HG03442 (cell line): ENCODE data around the gene GPRC5C.

ENCODE experiments used
- ATAC-seq: cut with Tn5 transposase; IDR thresholded peaks from one replicate; pipeline ENCODE4 v1.9.1; 2021; ENCODE audit warnings: mild to moderate bottlenecking, moderate library complexity; ENCODE audit not compliant: unreplicated experiment

Gene GPRC5C

DNA sequence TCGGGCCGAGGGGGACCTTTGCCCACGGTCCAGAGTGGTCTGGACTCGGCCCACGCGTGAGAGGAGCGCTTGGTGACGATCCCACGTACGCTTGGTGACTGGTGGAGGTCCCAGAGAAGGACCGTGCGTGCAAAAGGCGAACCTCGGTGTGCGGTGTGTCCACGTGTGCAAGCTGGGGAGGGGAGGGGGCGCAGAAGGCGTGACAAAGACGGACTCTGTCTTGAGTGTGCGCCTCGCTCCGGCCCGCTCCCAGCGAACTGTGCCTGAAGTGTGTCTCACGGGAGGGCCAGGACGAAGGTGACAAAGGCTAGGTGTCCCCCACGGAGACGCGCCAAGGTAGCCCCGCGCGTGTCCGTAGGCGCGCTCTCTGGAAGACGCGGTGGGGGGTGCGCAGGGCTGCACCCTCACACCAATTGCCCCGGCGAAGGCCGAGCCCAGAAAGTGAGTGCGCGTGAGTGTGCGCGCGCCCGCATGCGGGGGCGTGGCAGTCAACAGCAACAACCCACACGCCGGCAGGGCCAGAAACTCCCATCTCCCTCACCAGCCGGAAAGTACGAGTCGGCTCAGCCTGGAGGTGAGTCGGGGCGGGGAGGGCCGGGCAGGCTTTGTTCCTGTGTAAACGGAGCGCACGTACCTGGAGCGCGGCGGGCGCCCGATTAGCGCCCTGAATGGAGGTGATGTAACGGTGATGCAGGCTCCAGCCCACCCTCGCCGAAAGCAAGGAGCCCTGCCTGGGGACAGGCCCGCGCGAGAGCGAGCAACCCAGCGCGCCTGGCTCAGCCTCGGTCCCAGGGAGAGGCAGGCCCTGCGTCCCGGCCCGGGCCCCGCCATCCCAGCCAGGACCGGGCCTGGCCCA is at the start of gene GPRC5C:
Gene GPRC5C (plus strand): TSS at position 521 of the 856 bp plus-strand sequence. CDS start 7,689 bp downstream, outside the sequence.
- ATAC-seq = no peak

- ATAC-seq = no peak
These were observed 48.7 kb upstream of the GPRC5C start for GRCh38 chr17:74383141-74383540.

DNA sequence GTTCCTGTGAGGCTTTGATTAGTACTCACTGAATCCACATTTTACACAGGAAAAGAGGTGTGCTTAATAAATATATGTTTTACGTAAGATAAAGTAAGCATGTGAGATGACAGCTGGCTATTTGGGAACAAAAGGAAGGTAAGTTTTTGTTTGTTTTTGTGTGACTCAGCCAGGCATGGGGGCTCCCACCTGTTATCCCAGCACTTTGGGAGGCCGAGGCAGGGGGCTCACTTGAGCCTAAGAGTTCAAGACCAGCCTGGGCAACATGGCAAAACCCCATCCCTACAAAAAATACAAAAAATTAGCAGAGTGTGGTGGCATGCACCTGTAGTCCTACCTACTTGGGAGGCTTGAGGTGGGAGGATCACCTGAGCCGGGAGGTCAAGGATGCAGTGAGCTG is 46.7 kb upstream of the GPRC5C start:
- ATAC-seq = no peak

DNA sequence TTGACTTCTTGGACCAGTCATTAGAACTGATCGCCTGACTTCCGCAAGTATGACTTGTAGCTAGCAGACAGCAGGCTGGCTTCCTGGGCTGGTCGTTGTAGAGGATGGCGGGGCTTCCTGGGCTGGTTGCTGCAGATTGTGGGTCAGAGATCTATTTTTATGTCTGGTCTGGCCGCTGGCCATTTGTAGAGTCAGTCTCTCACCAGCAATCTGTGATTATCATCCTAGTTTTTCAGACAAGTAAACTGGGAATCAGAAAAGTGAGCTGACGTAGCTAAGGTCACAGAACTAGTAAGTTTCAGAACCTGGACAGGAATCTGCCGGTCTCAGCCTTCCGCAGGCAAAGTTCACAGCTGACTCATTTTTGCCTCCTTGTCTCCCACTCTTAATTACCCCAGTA is 45.5 kb upstream of the GPRC5C start:
- ATAC-seq = no peak

DNA sequence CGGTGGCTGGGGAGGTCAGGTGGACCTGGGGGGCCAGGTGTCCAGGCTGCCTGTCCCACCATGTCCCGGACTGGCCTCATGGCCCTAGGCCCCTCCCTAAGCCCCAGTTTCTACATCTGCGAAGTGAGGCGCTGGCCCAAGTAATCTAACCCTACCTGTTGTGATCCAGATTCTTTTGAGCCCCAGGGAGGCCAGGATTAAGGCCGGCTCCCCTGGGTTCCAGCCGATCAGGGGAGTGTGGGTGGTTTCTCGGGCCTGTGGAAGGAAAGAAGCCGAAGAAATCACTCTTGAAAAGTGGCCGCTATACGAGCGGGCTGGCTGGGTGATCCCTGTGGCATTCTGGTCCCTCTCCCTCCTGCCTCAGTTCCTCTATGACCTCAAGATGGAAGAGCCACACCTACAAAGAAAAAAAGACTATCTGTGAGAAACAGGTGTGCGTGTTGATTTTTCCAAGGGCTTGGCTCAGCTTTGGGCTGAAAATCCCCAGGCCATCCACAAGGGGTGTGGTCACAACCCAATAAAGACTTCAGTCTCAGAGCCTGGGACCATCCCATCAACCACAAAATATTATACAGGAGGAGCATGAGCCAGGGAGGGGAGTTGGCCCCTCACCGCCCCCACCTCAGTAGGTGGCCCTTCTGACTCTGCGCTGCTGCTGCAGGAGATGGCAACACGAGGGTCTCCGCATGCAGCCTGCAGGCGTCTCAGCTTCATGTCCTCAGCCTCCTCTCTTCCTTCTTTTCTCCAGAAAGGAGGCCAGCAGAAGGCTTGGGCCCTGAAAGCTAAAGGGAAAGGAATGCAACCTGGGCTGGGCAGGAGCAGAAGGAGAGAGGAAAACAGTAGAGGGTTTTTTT is 44.3 kb upstream of the GPRC5C start:
- no peak for ATAC-seq

- ATAC-seq = no peak
These were observed 42.7 kb upstream of the GPRC5C start for GRCh38 chr17:74389084-74389753.

GRCh38 chr17:74389937-74390679 is 41.8 kb upstream of the GPRC5C start:
- no peak for ATAC-seq

- ATAC-seq = no peak
These were observed 40.9 kb upstream of the GPRC5C start for GRCh38 chr17:74390680-74391653.

- no peak for ATAC-seq
These were observed 40.1 kb upstream of the GPRC5C start for GRCh38 chr17:74391771-74392170.

- ATAC-seq = no peak
These were observed 39.0 kb upstream of the GPRC5C start for GRCh38 chr17:74392848-74393247.

DNA sequence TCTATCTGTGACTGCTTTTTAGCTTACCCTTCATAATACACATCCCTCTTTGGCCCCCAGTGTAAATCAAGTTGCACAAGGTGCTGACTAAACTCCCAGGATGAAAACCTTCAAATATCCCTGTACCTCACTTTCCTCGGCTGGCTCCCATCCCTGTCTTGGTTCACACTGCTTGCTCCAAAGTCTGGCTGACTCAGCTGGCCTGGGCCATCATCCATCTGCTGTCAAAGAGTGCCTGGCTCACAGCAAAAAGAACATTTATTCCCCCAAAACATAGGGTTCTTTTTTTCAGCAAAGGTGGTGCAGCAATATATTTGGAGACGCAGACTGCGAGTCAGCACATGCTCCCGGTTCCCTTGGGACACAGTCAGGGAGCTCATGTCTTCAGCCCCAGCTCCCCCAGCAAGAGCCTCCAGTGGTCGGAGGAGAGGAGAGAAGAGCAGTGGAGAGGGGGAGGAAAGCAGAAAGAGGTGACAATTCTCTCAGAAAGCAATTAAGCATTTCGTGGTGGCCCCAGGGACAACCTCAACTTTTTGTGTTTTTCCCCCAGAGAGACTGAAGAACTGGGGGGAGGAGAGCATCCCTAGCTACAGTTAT is 38.4 kb upstream of the GPRC5C start:
- ATAC-seq = no peak

DNA sequence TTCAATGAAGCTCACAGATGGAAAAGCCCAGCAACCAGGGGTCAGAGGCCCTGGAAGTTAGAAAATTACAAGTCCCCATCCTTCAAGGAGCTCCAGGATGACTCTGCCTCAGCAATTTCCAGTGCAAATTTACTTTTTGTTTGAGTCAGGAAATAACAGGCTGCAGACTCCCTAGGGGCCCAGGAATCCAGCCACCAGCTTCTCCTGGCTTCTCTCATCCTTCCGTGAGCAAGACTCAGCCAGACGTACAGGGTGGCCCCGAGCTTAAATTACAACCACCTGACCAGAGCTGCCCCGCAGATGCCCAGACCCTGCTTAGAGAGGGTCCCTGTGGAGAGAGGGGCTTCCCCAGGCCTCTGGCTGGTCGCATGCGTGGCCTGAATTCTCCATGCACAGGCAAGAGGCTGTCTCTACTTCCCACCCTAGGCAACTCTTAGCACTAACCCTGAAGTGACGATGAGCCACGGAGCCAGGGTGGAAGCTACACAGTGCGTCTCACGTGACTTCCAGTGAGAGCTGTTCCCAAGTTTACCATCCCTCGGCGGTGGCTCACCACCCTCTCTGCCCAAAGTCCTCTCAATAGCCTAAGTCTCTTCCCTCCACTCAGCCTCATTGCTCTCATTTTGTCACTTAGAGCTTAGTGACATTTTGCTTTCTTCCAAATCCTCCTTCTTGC is 37.5 kb upstream of the GPRC5C start:
- no peak for ATAC-seq

DNA sequence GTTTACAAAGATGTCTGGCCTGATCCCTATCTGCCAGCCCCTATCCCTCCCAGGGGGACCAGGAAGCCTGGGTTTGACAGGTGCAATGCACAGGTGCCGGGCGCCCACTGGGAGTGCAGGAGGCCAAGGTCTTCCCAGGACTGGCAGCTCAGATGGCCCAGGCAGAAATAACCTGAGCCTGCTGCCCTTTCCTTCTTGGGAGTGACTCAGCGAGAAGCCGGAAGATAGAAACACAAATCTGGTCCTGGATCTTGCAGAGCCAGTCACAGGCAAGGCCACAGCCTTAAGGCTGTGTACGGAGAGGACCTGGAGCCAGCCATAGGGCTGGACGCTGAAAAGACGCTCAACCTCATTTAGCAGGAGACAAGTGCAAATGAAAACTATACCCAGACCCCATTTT is 36.9 kb upstream of the GPRC5C start:
- ATAC-seq = no peak

- no peak for ATAC-seq
These were observed 35.3 kb upstream of the GPRC5C start for GRCh38 chr17:74396567-74396966.

DNA sequence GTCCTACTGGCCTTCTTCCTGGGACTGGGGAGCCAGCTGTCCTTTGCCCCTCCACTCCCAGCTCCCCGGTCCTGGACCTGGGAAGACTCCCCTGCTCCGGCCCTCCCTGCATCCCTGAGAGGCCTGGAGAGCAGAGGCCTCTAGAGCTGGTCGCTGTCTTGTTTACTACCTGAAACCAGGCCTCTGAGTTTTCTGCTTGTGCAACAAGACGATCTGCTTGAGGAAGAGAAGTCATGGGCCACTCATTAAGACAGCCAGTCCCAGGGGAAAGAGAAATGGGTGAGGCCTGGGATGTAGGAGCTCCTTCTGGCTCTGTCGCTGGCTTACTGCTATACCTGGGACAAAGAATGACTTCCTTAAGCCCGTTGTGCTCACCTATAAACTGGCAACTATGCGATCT is 29.8 kb upstream of the GPRC5C start:
- ATAC-seq = no peak

DNA sequence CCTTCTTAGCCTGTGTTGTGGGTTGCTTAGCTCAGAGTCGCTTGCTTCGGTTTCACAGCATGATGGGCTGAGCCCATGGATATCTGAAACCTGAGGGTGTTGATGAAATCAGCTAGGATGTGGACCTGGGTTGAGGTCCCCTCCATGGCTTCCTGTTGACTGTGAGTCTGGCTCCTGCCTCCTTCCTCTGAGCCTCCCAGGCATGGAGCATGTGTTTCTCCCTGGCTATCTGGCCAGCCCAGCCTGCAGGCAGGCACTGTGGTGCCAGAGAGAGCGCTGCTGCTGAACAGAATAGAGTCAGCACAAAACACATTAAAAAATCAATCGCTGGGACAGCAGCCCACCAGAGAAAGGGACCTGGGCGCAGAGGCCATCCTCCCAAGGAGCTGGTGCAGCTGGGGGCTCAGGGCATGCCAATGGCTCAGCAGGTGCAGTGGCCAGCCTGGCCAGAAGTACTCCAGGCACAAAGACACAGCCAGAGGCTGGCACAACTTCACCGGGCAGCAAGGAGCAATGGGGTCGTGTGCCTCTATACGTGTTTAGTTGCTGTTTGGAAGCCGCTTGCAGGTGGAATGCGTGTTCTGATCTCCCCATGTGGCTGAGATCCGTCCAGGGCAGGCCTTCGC is 28.3 kb upstream of the GPRC5C start:
- no peak for ATAC-seq

DNA sequence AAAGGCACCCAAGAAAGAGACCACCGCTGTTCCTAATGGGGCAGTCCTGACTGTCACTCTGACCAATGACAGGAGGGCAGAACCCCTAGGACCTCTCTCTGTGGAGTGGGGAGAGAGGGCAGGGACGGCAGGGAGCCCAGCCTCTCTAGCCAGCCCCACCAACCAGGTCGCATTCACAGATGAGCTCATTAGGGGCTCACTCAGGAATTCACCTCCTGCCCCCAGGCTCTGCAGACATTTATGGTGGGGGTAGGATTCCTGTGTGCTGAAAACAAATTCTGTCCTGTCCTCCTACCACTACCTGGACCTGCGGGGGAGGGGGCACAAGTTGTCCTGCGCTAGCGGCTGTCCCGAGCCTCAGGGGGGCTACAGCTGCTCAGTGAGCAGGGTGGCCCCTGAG is 27.7 kb upstream of the GPRC5C start:
- ATAC-seq = no peak

- no peak for ATAC-seq
These were observed 27.1 kb upstream of the GPRC5C start for GRCh38 chr17:74404789-74405188.
